Endodermal cell (in vitro differentiated cells): Measurements from ENCODE around the gene PRPH2. TPM values are rescaled to one million over a fixed set of nuclear protein-coding genes. Genes with fewer than 3 reads are reported as not detected.

Source experiments
- DNase-seq: peaks from one replicate; pipeline ENCODE4 v3.0.0-alpha.2; 2017
- H3K27ac ChIP-seq: 2 replicates; pipeline ENCODE4 v1.5.1; 2013; ENCODE audit warnings: mild to moderate bottlenecking, low read depth, low read length, moderate library complexity
- H3K27me3 ChIP-seq: 2 replicates; pipeline ENCODE4 v1.6.1; 2013; ENCODE audit warnings: mild to moderate bottlenecking, low read length, moderate library complexity; ENCODE audit not compliant: insufficient read depth, control insufficient read depth, poor library complexity, severe bottlenecking
- H3K36me3 ChIP-seq: 2 replicates; pipeline ENCODE4 v1.7.0; 2013; ENCODE audit warnings: mild to moderate bottlenecking, low read length, moderate library complexity; ENCODE audit not compliant: control insufficient read depth, insufficient read depth
- H3K4me1 ChIP-seq: one replicate; pipeline ENCODE4 v1.7.0; 2013; ENCODE audit warnings: low read length; ENCODE audit not compliant: control insufficient read depth, insufficient read depth
- H3K4me3 ChIP-seq: 2 replicates; pipeline ENCODE4 v1.5.1; 2013; ENCODE audit warnings: mild to moderate bottlenecking, low read length, moderate library complexity
- H3K9ac ChIP-seq: 2 replicates; pipeline ENCODE4 v1.6.1; 2013; ENCODE audit warnings: mild to moderate bottlenecking, low read length, moderate library complexity; ENCODE audit not compliant: poor library complexity, severe bottlenecking; ENCODE audit errors: extremely low read depth
- H3K9me3 ChIP-seq: 2 replicates; pipeline ENCODE4 v1.6.1; 2013; ENCODE audit warnings: mild to moderate bottlenecking, low read length, moderate library complexity; ENCODE audit not compliant: control insufficient read depth
- H3K27ac Mint-ChIP-seq: 2 replicates; pipeline ENCODE4 v1.8.0; 2020; ENCODE audit warnings: mixed read lengths
- H3K27me3 Mint-ChIP-seq: 2 replicates; pipeline ENCODE4 v1.8.0; 2021; ENCODE audit warnings: mild to moderate bottlenecking, mixed read lengths; ENCODE audit not compliant: insufficient read depth
- H3K36me3 Mint-ChIP-seq: 2 replicates; pipeline ENCODE4 v1.8.0; 2020; ENCODE audit warnings: low read depth, mixed read lengths
- H3K4me1 Mint-ChIP-seq: 2 replicates; pipeline ENCODE4 v1.8.0; 2020; ENCODE audit warnings: mixed read lengths
- H3K4me3 Mint-ChIP-seq: 2 replicates; pipeline ENCODE4 v1.8.0; 2020; ENCODE audit warnings: mild to moderate bottlenecking, moderate library complexity, mixed read lengths
- H3K9me3 Mint-ChIP-seq: 2 replicates; pipeline ENCODE4 v1.8.0; 2020; ENCODE audit warnings: mild to moderate bottlenecking, mixed read lengths
- WGBS, 2 experiments: methylation state at CpG; one replicate each; pipeline versions ENCODE4 v1.1.5 to v1.1.7; 2013; ENCODE audit warnings: missing lambda C conversion rate in 2 of 2, mixed read lengths in 1 of 2; ENCODE audit not compliant: insufficient coverage in 1 of 2, insufficient read length in 1 of 2; 5-methylcytosine and 5-hydroxymethylcytosine counted together
- total RNA-seq, 2 donors: library from RNA; stranded (reverse); fragmentation: NEBNext Ultra II Directional in 1 of 2; extraction: Animal tissue kit (Norgen Biotek cat#: 25700) in 1 of 2; gene quantifications; 2 replicates in 1 of 2; 3 replicates in 1 of 2; pipeline ENCODE4 v1.2.1, GENCODE V29; 2021
- TF ChIP-seq, protein P1 (sequence below): fragments of 200-600 bp; sonication (generic); conservative IDR thresholded peaks from 2 replicates; pipeline ENCODE4 v1.5.0; 2021; ENCODE audit warnings: antibody characterized with exemption, mild to moderate bottlenecking

Gene PRPH2
- total RNA-seq, 2 donors from 2014 or later, result 0.35 to 0.40 TPM

DNA sequence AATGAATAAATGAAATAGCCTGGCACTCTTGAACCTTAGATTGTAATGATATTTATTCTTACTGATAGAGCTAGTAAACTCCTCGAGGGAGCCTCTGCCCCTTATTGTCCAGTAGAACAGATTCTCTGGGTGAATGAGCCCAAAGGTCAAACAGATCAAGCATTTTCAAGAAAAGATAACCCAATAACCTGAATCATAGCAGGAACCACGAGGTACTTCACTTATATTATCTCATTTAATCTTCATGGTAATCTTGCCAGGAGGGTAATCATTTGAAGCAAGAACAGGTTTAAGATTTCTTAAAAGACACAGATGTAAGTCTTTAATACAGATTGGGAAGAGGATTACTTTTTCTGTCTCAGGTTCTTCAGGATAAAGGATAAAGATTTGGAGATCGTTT, 40.6 kb upstream of the PRPH2 start:
- Histone ChIP-seq H3K9me3 (no peaks in the 10 kb centered on the region), H3K36me3 (peaks cover 5% of the 10 kb centered on the region), H3K4me1 (peaks cover 4% of the 10 kb centered on the region), H3K4me3 (no peak overlapping the region), H3K27me3 (no peaks in the 10 kb centered on the region), H3K27ac (no peak overlapping the region), H3K9ac (no peak overlapping the region)
- DNase-seq, result no peak
- Mint-ChIP-seq H3K4me3 (no peak overlapping the region), H3K9me3 (no peaks in the 10 kb centered on the region), H3K36me3 (peaks cover 12% of the 10 kb centered on the region), H3K4me1 (peaks cover 7% of the 10 kb centered on the region), H3K27ac (peak overlapping the region; percentile 26), H3K27me3 (no peaks in the 10 kb centered on the region)
- WGBS, 2 experiments, result 83 to 93% methylated on average over 2 to 3 of the region's 3 CpGs
- TF ChIP-seq, protein P1, sequence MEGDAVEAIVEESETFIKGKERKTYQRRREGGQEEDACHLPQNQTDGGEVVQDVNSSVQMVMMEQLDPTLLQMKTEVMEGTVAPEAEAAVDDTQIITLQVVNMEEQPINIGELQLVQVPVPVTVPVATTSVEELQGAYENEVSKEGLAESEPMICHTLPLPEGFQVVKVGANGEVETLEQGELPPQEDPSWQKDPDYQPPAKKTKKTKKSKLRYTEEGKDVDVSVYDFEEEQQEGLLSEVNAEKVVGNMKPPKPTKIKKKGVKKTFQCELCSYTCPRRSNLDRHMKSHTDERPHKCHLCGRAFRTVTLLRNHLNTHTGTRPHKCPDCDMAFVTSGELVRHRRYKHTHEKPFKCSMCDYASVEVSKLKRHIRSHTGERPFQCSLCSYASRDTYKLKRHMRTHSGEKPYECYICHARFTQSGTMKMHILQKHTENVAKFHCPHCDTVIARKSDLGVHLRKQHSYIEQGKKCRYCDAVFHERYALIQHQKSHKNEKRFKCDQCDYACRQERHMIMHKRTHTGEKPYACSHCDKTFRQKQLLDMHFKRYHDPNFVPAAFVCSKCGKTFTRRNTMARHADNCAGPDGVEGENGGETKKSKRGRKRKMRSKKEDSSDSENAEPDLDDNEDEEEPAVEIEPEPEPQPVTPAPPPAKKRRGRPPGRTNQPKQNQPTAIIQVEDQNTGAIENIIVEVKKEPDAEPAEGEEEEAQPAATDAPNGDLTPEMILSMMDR, result no peak

DNA sequence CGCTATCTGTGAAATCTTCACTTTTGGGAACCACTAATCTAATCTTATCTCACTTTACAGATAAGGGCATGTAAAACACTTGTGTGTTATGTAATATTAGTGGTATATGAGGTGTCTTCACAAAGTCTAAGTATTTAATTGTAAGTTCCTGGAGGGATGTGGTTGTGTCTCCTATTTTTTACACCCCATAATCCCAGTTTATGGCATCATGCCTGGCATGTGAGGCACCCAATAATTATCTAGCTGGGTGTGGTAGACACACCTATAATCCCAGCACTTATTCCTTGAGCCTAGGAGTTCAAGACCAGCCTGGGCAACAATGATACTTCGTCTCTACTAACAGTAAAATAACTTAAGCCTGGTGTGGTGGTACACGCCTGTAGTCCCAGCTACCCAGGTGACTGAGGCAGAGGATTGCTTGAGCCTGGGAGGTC, 40.0 kb upstream of the PRPH2 start:
- Histone ChIP-seq H3K27me3 (no peaks in the 10 kb centered on the region), H3K4me1 (peaks cover 4% of the 10 kb centered on the region), H3K4me3 (no peak overlapping the region), H3K9ac (no peak overlapping the region), H3K9me3 (no peaks in the 10 kb centered on the region), H3K27ac (no peak overlapping the region), H3K36me3 (peaks cover 5% of the 10 kb centered on the region)
- Mint-ChIP-seq H3K4me3 (no peak overlapping the region), H3K27me3 (no peaks in the 10 kb centered on the region), H3K4me1 (peaks cover 8% of the 10 kb centered on the region), H3K36me3 (peaks cover 12% of the 10 kb centered on the region), H3K27ac (no peak overlapping the region), H3K9me3 (no peaks in the 10 kb centered on the region)
- DNase-seq, result no peak
- TF ChIP-seq, protein P1, result no peak
- WGBS, 2 experiments, result 79 to 97% methylated on average over 2 to 3 of the region's 3 CpGs

DNA sequence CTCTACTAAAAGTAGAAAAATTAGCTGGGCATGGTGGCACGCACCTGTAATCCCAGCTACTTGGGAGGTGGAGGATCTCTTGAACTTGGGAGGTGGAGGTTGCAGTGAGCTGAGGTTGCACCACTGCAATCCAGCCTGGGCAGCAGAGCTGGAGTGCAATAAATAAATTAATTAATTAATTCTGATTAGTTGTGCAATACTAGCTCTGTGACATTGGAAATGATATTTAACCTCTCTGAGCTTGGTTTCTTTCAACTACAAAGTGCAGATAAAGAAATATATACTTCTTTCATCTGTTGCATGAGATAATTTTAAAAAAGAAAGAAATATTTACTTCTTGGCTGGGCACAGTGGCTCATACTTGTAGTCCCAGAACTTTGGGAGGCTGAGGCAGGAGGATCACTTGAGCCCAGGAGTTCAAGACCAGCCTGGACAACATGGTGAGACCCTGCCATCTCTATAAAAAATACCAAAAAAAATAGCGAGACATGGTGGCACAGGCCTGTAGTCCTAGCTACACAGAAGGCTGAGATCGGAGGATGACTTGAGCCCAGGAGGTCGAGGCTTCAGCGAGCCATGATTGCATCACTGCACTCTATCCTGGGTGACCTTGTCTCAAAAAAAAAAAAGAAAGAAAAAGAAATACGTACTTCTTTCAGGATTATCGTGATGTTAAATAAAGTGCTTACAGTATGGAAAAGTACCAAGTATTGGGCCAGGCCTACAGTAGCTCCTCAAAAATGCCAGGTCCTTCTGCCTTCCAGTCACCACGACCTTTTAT, 39.1 kb upstream of the PRPH2 start:
- Histone ChIP-seq H3K9ac (no peak overlapping the region), H3K27me3 (no peaks in the 10 kb centered on the region), H3K9me3 (no peaks in the 10 kb centered on the region), H3K36me3 (peaks cover 5% of the 10 kb centered on the region), H3K27ac (no peak overlapping the region), H3K4me1 (peaks cover 4% of the 10 kb centered on the region), H3K4me3 (no peak overlapping the region)
- no peak overlapping the region for H3K27ac Mint-ChIP-seq
- peaks cover 12% of the 10 kb centered on the region for H3K36me3 Mint-ChIP-seq
- no peak overlapping the region for H3K4me3 Mint-ChIP-seq
- H3K4me1 Mint-ChIP-seq, result peaks cover 10% of the 10 kb centered on the region
- WGBS, 2 experiments, result 89 to 94% methylated on average over 8 of the region's 8 CpGs
- no peak for DNase-seq
- no peaks in the 10 kb centered on the region for H3K9me3 Mint-ChIP-seq
- H3K27me3 Mint-ChIP-seq, result no peaks in the 10 kb centered on the region
- TF ChIP-seq, protein P1, result no peak
